ENCODE measurements around the gene AXIN2. TPM values are rescaled to one million over a fixed set of nuclear protein-coding genes. Genes with fewer than 3 reads are reported as not detected.
"Not testable (repeated sequence)": the region's sequence is repeated elsewhere in the genome, so short reads cannot be mapped to it uniquely, and the experiment has no call there.

AXIN2 gene
- polyA plus RNA-seq, 1 experiment, result 2.8 TPM

DNA sequence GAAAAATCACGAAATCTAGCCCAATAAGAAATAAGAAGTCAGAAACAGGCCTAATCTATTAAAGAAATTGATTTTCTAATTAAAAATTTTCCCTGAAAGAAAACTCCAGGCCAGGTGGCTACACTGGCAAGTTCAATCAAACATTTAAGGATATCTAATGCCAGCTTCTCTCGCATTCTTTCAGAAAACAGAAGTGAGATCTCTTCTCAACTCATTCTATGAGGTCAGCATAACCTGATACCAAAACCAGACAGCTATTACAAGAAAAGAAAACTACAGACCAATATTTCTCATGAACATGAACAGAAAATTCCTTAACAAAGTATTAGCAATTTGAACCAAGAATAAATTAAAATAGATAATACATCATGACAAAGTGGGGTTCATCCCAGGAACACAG, 52.4 kb downstream of the AXIN2 start:
- Histone ChIP-seq H3K27me3 (ENCODE audit: control insufficient read depth, insufficient read depth, low read length) (peaks cover 3% of the 10 kb centered on the region), H3K9me3 (ENCODE audit: control insufficient read depth, insufficient read depth, low read length) (no peaks in the 10 kb centered on the region; the same call in 1 of the 2 replicates), H3K4me3 (ENCODE audit: low read depth, low read length) (no peak overlapping the region), H3K27ac (ENCODE audit: low read depth, low read length) (no peak overlapping the region)
- ChIA-PET POLR2A (no interaction called here), CTCF (no interaction called here)
- no peak for DNase-seq (ENCODE audit: low read depth, low spot score)
- TF ChIP-seq, protein P1, sequence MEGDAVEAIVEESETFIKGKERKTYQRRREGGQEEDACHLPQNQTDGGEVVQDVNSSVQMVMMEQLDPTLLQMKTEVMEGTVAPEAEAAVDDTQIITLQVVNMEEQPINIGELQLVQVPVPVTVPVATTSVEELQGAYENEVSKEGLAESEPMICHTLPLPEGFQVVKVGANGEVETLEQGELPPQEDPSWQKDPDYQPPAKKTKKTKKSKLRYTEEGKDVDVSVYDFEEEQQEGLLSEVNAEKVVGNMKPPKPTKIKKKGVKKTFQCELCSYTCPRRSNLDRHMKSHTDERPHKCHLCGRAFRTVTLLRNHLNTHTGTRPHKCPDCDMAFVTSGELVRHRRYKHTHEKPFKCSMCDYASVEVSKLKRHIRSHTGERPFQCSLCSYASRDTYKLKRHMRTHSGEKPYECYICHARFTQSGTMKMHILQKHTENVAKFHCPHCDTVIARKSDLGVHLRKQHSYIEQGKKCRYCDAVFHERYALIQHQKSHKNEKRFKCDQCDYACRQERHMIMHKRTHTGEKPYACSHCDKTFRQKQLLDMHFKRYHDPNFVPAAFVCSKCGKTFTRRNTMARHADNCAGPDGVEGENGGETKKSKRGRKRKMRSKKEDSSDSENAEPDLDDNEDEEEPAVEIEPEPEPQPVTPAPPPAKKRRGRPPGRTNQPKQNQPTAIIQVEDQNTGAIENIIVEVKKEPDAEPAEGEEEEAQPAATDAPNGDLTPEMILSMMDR (IDR thresholded peaks at IDR 0.05; ENCODE audit: low read depth, low read length), result no peak

DNA sequence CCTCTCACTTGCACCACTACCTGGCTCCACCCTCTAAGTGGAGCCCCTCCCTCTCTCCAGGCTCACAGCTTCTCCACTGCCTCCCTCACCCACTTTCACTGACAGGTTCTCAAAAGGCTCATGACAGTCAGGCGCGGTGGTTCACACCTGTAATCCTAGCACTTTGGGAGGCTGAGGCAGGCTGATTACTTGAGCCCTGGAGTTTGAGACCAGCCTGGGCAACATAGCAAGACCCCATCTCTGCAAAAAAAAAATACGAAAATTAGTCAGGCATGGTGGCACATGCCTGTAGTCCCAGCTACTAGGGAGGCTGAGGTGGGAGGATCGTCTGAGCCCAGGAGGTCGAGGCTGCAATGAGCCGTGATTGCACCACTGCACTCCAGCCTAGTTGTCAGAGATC, 56.8 kb downstream of the AXIN2 start:
- DNase-seq (ENCODE audit: low read depth, low spot score); H3K9me3 ChIP-seq (ENCODE audit: control insufficient read depth, insufficient read depth, low read length); POLR2A ChIA-PET; H3K27me3 ChIP-seq (ENCODE audit: control insufficient read depth, insufficient read depth, low read length); H3K4me3 ChIP-seq (ENCODE audit: low read depth, low read length); H3K27ac ChIP-seq (ENCODE audit: low read depth, low read length): not testable (repeated sequence)
- CTCF ChIA-PET, result interaction anchor here (0.7 kb wide), 1 partner anchor 208 kb away, joined by 3 read pairs; no protein-coding TSS in a partner anchor

- TF ChIP-seq, protein P1 (IDR thresholded peaks at IDR 0.05; ENCODE audit: low read depth, low read length), result no peak
- Histone ChIP-seq H3K27ac (ENCODE audit: low read depth, low read length) (no peak overlapping the region), H3K4me3 (ENCODE audit: low read depth, low read length) (no peak overlapping the region), H3K9me3 (ENCODE audit: control insufficient read depth, insufficient read depth, low read length) (no peaks in the 10 kb centered on the region; the same call in 1 of the 2 replicates), H3K27me3 (ENCODE audit: control insufficient read depth, insufficient read depth, low read length) (peaks cover 3% of the 10 kb centered on the region)
- POLR2A ChIA-PET, result no interaction called here
- DNase-seq (ENCODE audit: low read depth, low spot score), result no peak
- CTCF ChIA-PET, result no interaction called here
Measured at GRCh38 chr17:65504141-65504540, 57.3 kb downstream of the AXIN2 start.

DNA sequence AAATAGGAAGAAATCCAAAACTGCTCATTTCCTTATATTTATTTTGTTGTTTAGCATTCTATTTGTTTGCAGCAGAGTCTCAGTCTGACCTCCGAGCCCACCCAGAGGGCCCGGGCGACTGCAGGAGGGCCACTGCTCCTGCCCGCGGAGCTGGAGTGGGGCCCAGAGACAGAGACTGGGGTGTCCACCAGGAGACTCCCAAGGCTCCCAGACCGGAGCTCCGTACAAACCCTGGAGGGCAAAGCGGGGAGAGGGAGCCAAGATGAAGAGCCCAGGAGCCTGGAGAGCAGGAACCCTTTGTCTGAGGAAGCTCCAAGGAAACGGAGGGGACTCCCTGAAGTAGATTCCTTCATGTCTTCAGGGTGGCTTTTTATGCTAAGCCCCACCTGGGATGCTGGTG, 57.9 kb downstream of the AXIN2 start:
- Histone ChIP-seq H3K4me3 (ENCODE audit: low read depth, low read length) (no peak overlapping the region), H3K9me3 (ENCODE audit: control insufficient read depth, insufficient read depth, low read length) (no peaks in the 10 kb centered on the region; the same call in 1 of the 2 replicates), H3K27ac (ENCODE audit: low read depth, low read length) (no peak overlapping the region), H3K27me3 (ENCODE audit: control insufficient read depth, insufficient read depth, low read length) (peaks cover 7% of the 10 kb centered on the region)
- POLR2A ChIA-PET, result no interaction called here
- no peak for DNase-seq (ENCODE audit: low read depth, low spot score)
- TF ChIP-seq, protein P1 (IDR thresholded peaks at IDR 0.05; ENCODE audit: low read depth, low read length), result no peak
- CTCF ChIA-PET, result no interaction called here

DNA sequence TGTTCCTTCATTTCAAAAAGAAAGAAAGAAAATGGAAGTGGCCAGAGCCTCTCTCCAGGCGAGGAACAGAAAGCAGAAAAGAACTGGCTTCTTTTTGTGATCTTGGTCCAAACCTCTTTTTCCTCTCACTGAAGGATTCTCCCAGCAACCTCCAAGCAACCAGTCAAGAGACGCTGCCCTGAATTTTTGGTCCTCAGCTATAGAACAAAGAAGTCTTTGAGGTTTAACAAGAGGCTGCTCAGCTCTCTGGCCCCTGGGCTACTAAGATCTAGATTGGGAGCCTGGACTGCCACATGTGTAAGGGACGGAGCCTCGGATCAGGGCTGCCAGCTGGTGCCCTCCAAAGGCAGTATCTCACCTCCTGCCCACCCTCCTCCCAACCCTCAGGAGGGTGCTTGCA, 62.6 kb downstream of the AXIN2 start:
- Histone ChIP-seq H3K27ac (ENCODE audit: low read depth, low read length) (no peak overlapping the region), H3K9me3 (ENCODE audit: control insufficient read depth, insufficient read depth, low read length) (no peaks in the 10 kb centered on the region; the same call in 1 of the 2 replicates), H3K4me3 (ENCODE audit: low read depth, low read length) (no peak overlapping the region), H3K27me3 (ENCODE audit: control insufficient read depth, insufficient read depth, low read length) (peaks cover 20% of the 10 kb centered on the region)
- TF ChIP-seq, protein P1 (IDR thresholded peaks at IDR 0.05; ENCODE audit: low read depth, low read length), result no peak
- ChIA-PET CTCF (no interaction called here), POLR2A (no interaction called here)
- DNase-seq (ENCODE audit: low read depth, low spot score), result no peak

- ChIA-PET POLR2A (no interaction called here), CTCF (no interaction called here)
- DNase-seq (ENCODE audit: low read depth, low spot score), result no peak
- Histone ChIP-seq H3K9me3 (ENCODE audit: control insufficient read depth, insufficient read depth, low read length) (no peaks in the 10 kb centered on the region; the same call in 1 of the 2 replicates), H3K27me3 (ENCODE audit: control insufficient read depth, insufficient read depth, low read length) (peaks cover 20% of the 10 kb centered on the region), H3K27ac (ENCODE audit: low read depth, low read length) (no peak overlapping the region), H3K4me3 (ENCODE audit: low read depth, low read length) (no peak overlapping the region)
- TF ChIP-seq, protein P1 (IDR thresholded peaks at IDR 0.05; ENCODE audit: low read depth, low read length), result no peak
Measured at GRCh38 chr17:65496801-65497200, 64.6 kb downstream of the AXIN2 start.
